Measurements from ENCODE around the gene LHPP.

GRCh38 chr10:124512040-124512428 is 50.4 kb downstream of the LHPP start:
- TF ChIP-seq POLR2A (IDR thresholded peaks at IDR 0.05) (no peak), CTCF (IDR thresholded peaks at IDR 0.05) (no peak)

Data from heart left ventricle (tissue), 13 donors.